Uterus (tissue), 4 donors: ENCODE measurements around the gene MINDY3. TPM values are rescaled to one million over a fixed set of nuclear protein-coding genes. Genes with fewer than 3 reads are reported as not detected.

Experiments
- DNase-seq, 2 donors: peaks; one replicate each; pipeline ENCODE4 v3.0.0-alpha.2; 2019 to 2020
- H3K27ac ChIP-seq, 2 donors: fragments of 200-600 bp; sonication (generic); 1 replicate in 1 of 2; 2 replicates in 1 of 2; pipeline ENCODE4 v1.5.1; 2016 to 2018
- H3K27me3 ChIP-seq, 2 donors: fragments of 200-600 bp; sonication (generic); one replicate each; pipeline ENCODE4 v1.5.1; 2018 to 2019; ENCODE audit warnings: control low read depth in 1 of 2
- H3K36me3 ChIP-seq, 2 donors: fragments of 200-600 bp; sonication (generic); one replicate each; pipeline ENCODE4 v1.5.1; 2019; ENCODE audit warnings: control low read depth in 1 of 2
- H3K4me1 ChIP-seq, 2 donors: fragments of 200-600 bp; sonication (generic); one replicate each; pipeline ENCODE4 v1.5.1; 2018 to 2019; ENCODE audit warnings: control low read depth in 1 of 2
- H3K4me3 ChIP-seq, 2 donors: fragments of 200-600 bp; sonication (generic); 1 replicate in 1 of 2; 2 replicates in 1 of 2; pipeline ENCODE4 v1.5.1; 2018 to 2019; ENCODE audit warnings: mild to moderate bottlenecking in 1 of 2
- H3K9me3 ChIP-seq, 2 donors: fragments of 200-600 bp; sonication (generic); one replicate each; pipeline ENCODE4 v1.5.1; 2019; ENCODE audit warnings: control low read depth in 1 of 2
- CTCF ChIP-seq, 4 experiments: fragments of 200-600 bp in 2 of 4; fragments of 450-650 bp in 2 of 4; sonication (generic) in 2 of 4; IDR thresholded peaks; one replicate each; pipeline ENCODE4 v1.5.1; 2016 to 2019; ENCODE audit warnings: antibody characterized with exemption in 4 of 4, mild to moderate bottlenecking in 2 of 4, moderate library complexity in 1 of 4
- POLR2A ChIP-seq, 2 donors: fragments of 450-650 bp; IDR thresholded peaks; one replicate each; pipeline ENCODE4 v1.6.1; 2016; ENCODE audit warnings: antibody characterized with exemption in 2 of 2, mild to moderate bottlenecking in 1 of 2, moderate library complexity in 1 of 2
- intact Hi-C: fragments of 100-400 bp; cut with DNase I; formaldehyde crosslinking; loops from one replicate; pipeline ENCODE4 v1.15.1; 2023; ENCODE audit warnings: low total_unique reads
- total RNA-seq, 4 donors: library from RNA; depleted of rRNA in 3 of 4; stranded (reverse); fragments of >200 nt in 3 of 4; gene quantifications; one replicate each; pipeline versions ENCODE4 v1.1.0 to v1.2.4, GENCODE V29; 2014 to 2023
- donor health status: DM: yes; HTN: yes; CAD: no.

The MINDY3 gene
- total RNA-seq, 4 donors from 2014 or later: 20.9 to 63.5 (median 51.7) TPM

GRCh38 chr10:15735763-15736162 is 124.5 kb downstream of the MINDY3 start:
- H3K27ac ChIP-seq: peak overlapping the region in 1 of 2 donors; percentile 49
- H3K4me1 ChIP-seq: no peaks in the 10 kb centered on the region
- H3K27me3 ChIP-seq: no peaks in the 10 kb centered on the region
- no peaks in the 10 kb centered on the region for H3K9me3 ChIP-seq
- H3K36me3 ChIP-seq: no peaks in the 10 kb centered on the region
- TF ChIP-seq POLR2A (IDR thresholded peaks at IDR 0.05) (no peak), CTCF (IDR thresholded peaks at IDR 0.05) (no peak)
- H3K4me3 ChIP-seq: no peak overlapping the region
- DNase-seq: peak in 1 of 2 donors; percentile 43
- intact Hi-C loops: no loop called here

- TF ChIP-seq POLR2A (IDR thresholded peaks at IDR 0.05) (no peak), CTCF (IDR thresholded peaks at IDR 0.05) (no peak)
- DNase-seq: no peak
- intact Hi-C loops: no loop called here
- no peaks in the 10 kb centered on the region for H3K36me3 ChIP-seq
- no peak overlapping the region for H3K27ac ChIP-seq
- no peaks in the 10 kb centered on the region for H3K9me3 ChIP-seq
- H3K4me3 ChIP-seq: no peak overlapping the region
- H3K27me3 ChIP-seq: no peaks in the 10 kb centered on the region
- no peaks in the 10 kb centered on the region for H3K4me1 ChIP-seq
Observed at GRCh38 chr10:15730341-15730740, 130.0 kb downstream of the MINDY3 start.

GRCh38 chr10:15729890-15730289 is 130.4 kb downstream of the MINDY3 start:
- DNase-seq: no peak
- Histone ChIP-seq H3K4me1 (no peaks in the 10 kb centered on the region), H3K9me3 (no peaks in the 10 kb centered on the region), H3K27me3 (no peaks in the 10 kb centered on the region), H3K4me3 (no peak overlapping the region), H3K27ac (no peak overlapping the region), H3K36me3 (no peaks in the 10 kb centered on the region)
- intact Hi-C loops: loop anchor here (5.0 kb wide), 1 partner anchor 298 kb away; no protein-coding TSS in a partner anchor
- TF ChIP-seq CTCF (IDR thresholded peaks at IDR 0.05) (no peak), POLR2A (IDR thresholded peaks at IDR 0.05) (no peak)

Other genes with a start within 250 kb of the MINDY3 start
- 10 to 100 TPM in 2 of 4 donors, 1 to 10 TPM in 2; 9.4 to 64.8 (median 28.1) TPM for gene ITGA8, start 140.6 kb downstream of the MINDY3 start, total RNA-seq